ENCODE results near the gene CGREF1.

The CGREF1 gene

DNA sequence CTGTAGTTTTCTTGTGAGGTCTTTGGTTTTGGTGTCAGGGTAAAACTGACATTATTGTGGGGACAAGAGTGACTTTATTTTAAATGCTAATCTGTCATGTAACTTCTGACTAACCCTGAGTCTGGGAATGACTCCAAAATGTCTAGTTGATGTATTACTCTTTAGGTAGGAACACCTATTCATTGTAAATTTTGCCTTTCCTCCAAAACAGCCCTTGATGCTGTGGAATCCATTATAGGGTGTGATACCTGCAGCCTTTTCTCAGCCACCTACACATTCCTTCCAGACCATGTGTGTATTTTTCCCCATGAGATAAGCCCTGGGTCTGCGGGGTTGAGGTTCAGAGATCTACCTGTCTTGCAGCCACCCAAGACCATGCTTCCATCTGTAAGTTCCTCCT is 24.4 kb upstream of the CGREF1 start:
- no peak overlapping the region for H3K23ac ChIP-seq (ENCODE audit: low read depth, low read length, poor library complexity)
- no peak overlapping the region for H3K14ac ChIP-seq (ENCODE audit: low read length)
- H3K9ac ChIP-seq (ENCODE audit: low read depth, low read length, poor library complexity), result no peak overlapping the region
- peaks cover 0 to 22% (median 0%) of the 10 kb centered on the region in 3 experiments for H3K27me3 ChIP-seq (ENCODE audit: control insufficient read depth in 3 of 3, insufficient read depth in 3 of 3, low read depth in 1 of 3, low read length in 3 of 3)
- no peak overlapping the region for H3K18ac ChIP-seq (ENCODE audit: low read length)
- no peak overlapping the region for H2AK5ac ChIP-seq (ENCODE audit: low read depth, low read length)
- H2BK15ac ChIP-seq (ENCODE audit: low read length), result no peak overlapping the region
- H3K4me2 ChIP-seq (ENCODE audit: insufficient read depth, low read length, poor library complexity, severe bottlenecking), result no peak overlapping the region
- no peak overlapping the region for H3K4me3 ChIP-seq (ENCODE audit: low read length in 2 of 2)
- no peaks in the 10 kb centered on the region for H3K36me3 ChIP-seq (replicated peaks in 1 of 2; ENCODE audit: control insufficient read depth in 2 of 2, insufficient read depth in 2 of 2, low read length in 2 of 2)
- no peak overlapping the region for H4K8ac ChIP-seq (ENCODE audit: low read depth, low read length)
- H2BK5ac ChIP-seq (ENCODE audit: low read length), result no peak overlapping the region
- H3K79me1 ChIP-seq (ENCODE audit: low read depth, low read length), result no peaks in the 10 kb centered on the region
- WGBS, 2 donors (ENCODE audit: extremely low coverage in 2 of 2, insufficient read length in 2 of 2, insufficient replicate concordance in 1 of 2), result no CpG with 5 or more reads among the region's 1 CpG
- DNase-seq (ENCODE audit: low spot score), result no peak
- no peak overlapping the region for H4K91ac ChIP-seq (ENCODE audit: low read depth, low read length, poor library complexity)
- H3K9me3 ChIP-seq (replicated peaks in 1 of 2; ENCODE audit: control insufficient read depth in 2 of 2, insufficient read depth in 1 of 2, low read depth in 1 of 2, low read length in 2 of 2), result no peaks in the 10 kb centered on the region
- H2AFZ ChIP-seq (ENCODE audit: low read length), result no peak overlapping the region
- H3K4me1 ChIP-seq (ENCODE audit: control insufficient read depth in 2 of 2, insufficient read depth in 1 of 2, low read depth in 1 of 2, low read length in 2 of 2), result no peaks in the 10 kb centered on the region
- no peak overlapping the region for H3K4ac ChIP-seq (ENCODE audit: low read length)
- H3K27ac ChIP-seq (replicated peaks; ENCODE audit: low read length), result no peak overlapping the region
- no peak overlapping the region for H2BK12ac ChIP-seq (ENCODE audit: low read length)
- H2BK120ac ChIP-seq (ENCODE audit: low read depth, low read length), result no peak overlapping the region

DNA sequence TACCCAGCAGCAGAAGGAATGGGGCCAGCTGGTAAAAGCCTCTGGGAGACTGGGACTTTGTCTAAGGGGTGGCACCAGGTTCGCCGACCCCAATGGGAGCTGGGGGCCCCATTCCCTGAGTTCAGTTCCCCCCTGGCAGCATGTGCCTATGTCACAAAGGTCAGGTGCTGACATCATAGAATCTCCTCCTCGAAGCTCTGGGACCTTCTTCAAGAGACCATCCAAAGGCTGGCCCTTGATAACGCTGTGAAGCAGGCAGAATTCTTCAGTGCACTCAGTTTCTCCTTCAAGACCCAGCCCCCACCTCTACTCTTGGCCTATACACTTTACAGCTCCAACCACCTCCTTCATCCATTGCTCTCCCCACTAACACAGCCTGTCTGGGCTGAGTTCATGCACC is 20.4 kb upstream of the CGREF1 start, which contains the start of gene PRR30:
Gene PRR30, minus strand, starts transcription at position 101 of the 400 bp plus-strand sequence. CDS start 1,081 bp downstream, outside the sequence.
- Histone ChIP-seq H2BK120ac (ENCODE audit: low read depth, low read length) (no peak within 1 kb of the TSS), H2AFZ (ENCODE audit: low read length) (peak within 1 kb of the TSS; percentile 29), H4K8ac (ENCODE audit: low read depth, low read length) (no peak within 1 kb of the TSS), H3K27me3 (ENCODE audit: control insufficient read depth in 3 of 3, insufficient read depth in 3 of 3, low read depth in 1 of 3, low read length in 3 of 3) (peaks cover 0 to 30% (median 0%) of the 10 kb centered on the region in 3 experiments), H3K4ac (ENCODE audit: low read length) (no peak within 1 kb of the TSS), H3K14ac (ENCODE audit: low read length) (no peak within 1 kb of the TSS), H3K4me2 (ENCODE audit: insufficient read depth, low read length, poor library complexity, severe bottlenecking) (no peak within 1 kb of the TSS), H2BK15ac (ENCODE audit: low read length) (peak within 1 kb of the TSS; percentile 71), H3K23ac (ENCODE audit: low read depth, low read length, poor library complexity) (no peak within 1 kb of the TSS), H3K4me1 (ENCODE audit: control insufficient read depth in 2 of 2, insufficient read depth in 1 of 2, low read depth in 1 of 2, low read length in 2 of 2) (no peaks in the 10 kb centered on the region), H3K36me3 (replicated peaks in 1 of 2; ENCODE audit: control insufficient read depth in 2 of 2, insufficient read depth in 2 of 2, low read length in 2 of 2) (no peaks in the 10 kb centered on the region), H4K91ac (ENCODE audit: low read depth, low read length, poor library complexity) (no peak within 1 kb of the TSS), H3K27ac (replicated peaks; ENCODE audit: low read length) (no peak within 1 kb of the TSS), H3K18ac (ENCODE audit: low read length) (no peak within 1 kb of the TSS), H3K4me3 (ENCODE audit: low read length in 2 of 2) (no peak within 1 kb of the TSS), H2BK12ac (ENCODE audit: low read length) (peak within 1 kb of the TSS; percentile 31), H3K9me3 (replicated peaks in 1 of 2; ENCODE audit: control insufficient read depth in 2 of 2, insufficient read depth in 1 of 2, low read depth in 1 of 2, low read length in 2 of 2) (no peaks in the 10 kb centered on the region), H3K9ac (ENCODE audit: low read depth, low read length, poor library complexity) (no peak within 1 kb of the TSS), H2AK5ac (ENCODE audit: low read depth, low read length) (no peak within 1 kb of the TSS), H2BK5ac (ENCODE audit: low read length) (no peak within 1 kb of the TSS), H3K79me1 (ENCODE audit: low read depth, low read length) (no peaks in the 10 kb centered on the region)
- no peak for DNase-seq (ENCODE audit: low spot score)
- no CpG with 5 or more reads among the region's 4 CpGs for WGBS, 2 donors (ENCODE audit: extremely low coverage in 2 of 2, insufficient read length in 2 of 2, insufficient replicate concordance in 1 of 2)

DNA sequence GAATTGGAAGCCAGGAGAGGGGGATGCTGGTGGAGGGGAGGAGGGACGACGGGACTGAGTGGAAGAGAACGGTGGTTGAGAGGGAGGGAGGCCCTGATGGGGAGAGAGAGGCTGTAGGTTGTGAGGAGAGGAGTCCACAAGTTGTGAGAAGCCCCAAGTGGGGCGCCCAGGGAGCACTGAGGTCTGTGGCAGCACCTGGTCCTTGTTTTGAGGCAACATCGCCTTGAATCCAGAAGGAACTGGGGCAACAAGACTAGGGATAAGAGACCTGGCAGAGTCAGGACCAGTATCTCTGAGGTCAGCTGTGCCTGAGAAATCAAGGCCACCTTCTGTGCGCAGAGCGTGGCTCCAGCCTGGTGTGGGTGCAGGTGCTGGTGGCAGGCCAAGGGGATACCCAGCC is 19.2 kb upstream of the CGREF1 start:
- Histone ChIP-seq H2AFZ (ENCODE audit: low read length) (peak overlapping the region; percentile 29), H3K4me2 (ENCODE audit: insufficient read depth, low read length, poor library complexity, severe bottlenecking) (no peak overlapping the region), H3K9ac (ENCODE audit: low read depth, low read length, poor library complexity) (no peak overlapping the region), H3K14ac (ENCODE audit: low read length) (no peak overlapping the region), H2BK12ac (ENCODE audit: low read length) (peak overlapping the region; percentile 53), H3K18ac (ENCODE audit: low read length) (no peak overlapping the region), H3K79me1 (ENCODE audit: low read depth, low read length) (peaks cover 2% of the 10 kb centered on the region), H3K4me3 (ENCODE audit: low read length in 2 of 2) (no peak overlapping the region), H3K27me3 (ENCODE audit: control insufficient read depth in 3 of 3, insufficient read depth in 3 of 3, low read depth in 1 of 3, low read length in 3 of 3) (peaks cover 0 to 30% (median 0%) of the 10 kb centered on the region in 3 experiments), H2AK5ac (ENCODE audit: low read depth, low read length) (peak overlapping the region; percentile 37), H3K36me3 (replicated peaks in 1 of 2; ENCODE audit: control insufficient read depth in 2 of 2, insufficient read depth in 2 of 2, low read length in 2 of 2) (peaks cover under 1 to 2% of the 10 kb centered on the region in 2 donors), H3K9me3 (replicated peaks in 1 of 2; ENCODE audit: control insufficient read depth in 2 of 2, insufficient read depth in 1 of 2, low read depth in 1 of 2, low read length in 2 of 2) (no peaks in the 10 kb centered on the region), H2BK15ac (ENCODE audit: low read length) (peak overlapping the region; percentile 71), H2BK120ac (ENCODE audit: low read depth, low read length) (no peak overlapping the region), H2BK5ac (ENCODE audit: low read length) (no peak overlapping the region), H4K91ac (ENCODE audit: low read depth, low read length, poor library complexity) (no peak overlapping the region), H3K27ac (replicated peaks; ENCODE audit: low read length) (no peak overlapping the region), H3K23ac (ENCODE audit: low read depth, low read length, poor library complexity) (no peak overlapping the region), H3K4ac (ENCODE audit: low read length) (no peak overlapping the region), H4K8ac (ENCODE audit: low read depth, low read length) (no peak overlapping the region), H3K4me1 (ENCODE audit: control insufficient read depth in 2 of 2, insufficient read depth in 1 of 2, low read depth in 1 of 2, low read length in 2 of 2) (peaks cover 5 to 6% of the 10 kb centered on the region in 2 donors)
- no CpG with 5 or more reads among the region's 7 CpGs for WGBS, 2 donors (ENCODE audit: extremely low coverage in 2 of 2, insufficient read length in 2 of 2, insufficient replicate concordance in 1 of 2)
- DNase-seq (ENCODE audit: low spot score), result no peak

DNA sequence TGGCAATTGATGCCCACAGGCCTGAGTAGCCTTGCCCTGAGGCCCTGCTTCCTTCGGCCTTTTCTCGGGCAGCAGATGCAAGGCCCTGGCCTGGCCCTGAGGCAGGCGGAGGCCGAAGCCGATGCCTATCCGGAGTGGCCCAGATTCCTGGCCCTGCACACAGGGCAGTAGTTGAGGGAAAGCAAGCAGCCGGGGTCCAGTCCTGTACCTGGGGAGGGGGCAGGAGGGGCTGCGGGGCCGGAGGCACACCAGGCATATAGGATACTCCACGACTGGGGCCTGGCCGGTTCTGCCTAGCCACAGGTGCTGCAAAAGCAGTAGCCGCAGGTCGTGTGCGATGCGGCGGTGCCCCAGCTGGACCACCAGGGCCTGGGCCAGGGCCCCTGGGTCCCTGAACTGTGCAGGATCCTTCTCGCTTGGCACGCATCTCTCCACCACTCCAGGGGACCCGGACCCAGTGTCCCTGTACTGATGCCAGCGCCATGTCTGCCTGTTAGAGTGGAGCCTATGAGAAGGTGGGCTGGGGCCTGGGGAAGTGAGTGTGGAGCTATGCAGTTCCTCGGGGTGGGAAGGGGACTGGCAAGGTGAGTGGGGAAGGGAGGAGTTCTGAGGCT is 18.5 kb upstream of the CGREF1 start:
- H2BK5ac ChIP-seq (ENCODE audit: low read length), result no peak overlapping the region
- no peak overlapping the region for H3K4me2 ChIP-seq (ENCODE audit: insufficient read depth, low read length, poor library complexity, severe bottlenecking)
- H2AFZ ChIP-seq (ENCODE audit: low read length), result peak overlapping the region; percentile 29
- H3K27me3 ChIP-seq (ENCODE audit: control insufficient read depth in 3 of 3, insufficient read depth in 3 of 3, low read depth in 1 of 3, low read length in 3 of 3), result peaks cover 0 to 25% (median 0%) of the 10 kb centered on the region in 3 experiments
- peaks cover 6% of the 10 kb centered on the region for H3K79me1 ChIP-seq (ENCODE audit: low read depth, low read length)
- no peak for DNase-seq (ENCODE audit: low spot score)
- WGBS, 2 donors (ENCODE audit: extremely low coverage in 2 of 2, insufficient read length in 2 of 2, insufficient replicate concordance in 1 of 2), result no CpG with 5 or more reads among the region's 21 CpGs
- no peak overlapping the region for H4K8ac ChIP-seq (ENCODE audit: low read depth, low read length)
- peak overlapping the region; percentile 40 for H3K23ac ChIP-seq (ENCODE audit: low read depth, low read length, poor library complexity)
- H3K9me3 ChIP-seq (replicated peaks in 1 of 2; ENCODE audit: control insufficient read depth in 2 of 2, insufficient read depth in 1 of 2, low read depth in 1 of 2, low read length in 2 of 2), result no peaks in the 10 kb centered on the region
- H2BK12ac ChIP-seq (ENCODE audit: low read length), result no peak overlapping the region
- no peak overlapping the region for H3K14ac ChIP-seq (ENCODE audit: low read length)
- no peak overlapping the region for H3K9ac ChIP-seq (ENCODE audit: low read depth, low read length, poor library complexity)
- no peak overlapping the region for H3K4me3 ChIP-seq (ENCODE audit: low read length in 2 of 2)
- H3K4ac ChIP-seq (ENCODE audit: low read length), result no peak overlapping the region
- peak overlapping the region; percentile 27 for H3K18ac ChIP-seq (ENCODE audit: low read length)
- peak overlapping the region; percentile 71 for H2BK15ac ChIP-seq (ENCODE audit: low read length)
- H2BK120ac ChIP-seq (ENCODE audit: low read depth, low read length), result no peak overlapping the region
- H3K4me1 ChIP-seq (ENCODE audit: control insufficient read depth in 2 of 2, insufficient read depth in 1 of 2, low read depth in 1 of 2, low read length in 2 of 2), result peaks cover 5 to 8% of the 10 kb centered on the region in 2 donors
- H3K36me3 ChIP-seq (replicated peaks in 1 of 2; ENCODE audit: control insufficient read depth in 2 of 2, insufficient read depth in 2 of 2, low read length in 2 of 2), result peaks cover 5 to 8% of the 10 kb centered on the region in 2 donors
- peak overlapping the region; percentile 60 for H2AK5ac ChIP-seq (ENCODE audit: low read depth, low read length)
- no peak overlapping the region for H4K91ac ChIP-seq (ENCODE audit: low read depth, low read length, poor library complexity)
- no peak overlapping the region for H3K27ac ChIP-seq (replicated peaks; ENCODE audit: low read length)

Measured in neuronal stem cell (in vitro differentiated cells).